ENCODE measurements around the gene R3HCC1L.

Gene R3HCC1L

DNA sequence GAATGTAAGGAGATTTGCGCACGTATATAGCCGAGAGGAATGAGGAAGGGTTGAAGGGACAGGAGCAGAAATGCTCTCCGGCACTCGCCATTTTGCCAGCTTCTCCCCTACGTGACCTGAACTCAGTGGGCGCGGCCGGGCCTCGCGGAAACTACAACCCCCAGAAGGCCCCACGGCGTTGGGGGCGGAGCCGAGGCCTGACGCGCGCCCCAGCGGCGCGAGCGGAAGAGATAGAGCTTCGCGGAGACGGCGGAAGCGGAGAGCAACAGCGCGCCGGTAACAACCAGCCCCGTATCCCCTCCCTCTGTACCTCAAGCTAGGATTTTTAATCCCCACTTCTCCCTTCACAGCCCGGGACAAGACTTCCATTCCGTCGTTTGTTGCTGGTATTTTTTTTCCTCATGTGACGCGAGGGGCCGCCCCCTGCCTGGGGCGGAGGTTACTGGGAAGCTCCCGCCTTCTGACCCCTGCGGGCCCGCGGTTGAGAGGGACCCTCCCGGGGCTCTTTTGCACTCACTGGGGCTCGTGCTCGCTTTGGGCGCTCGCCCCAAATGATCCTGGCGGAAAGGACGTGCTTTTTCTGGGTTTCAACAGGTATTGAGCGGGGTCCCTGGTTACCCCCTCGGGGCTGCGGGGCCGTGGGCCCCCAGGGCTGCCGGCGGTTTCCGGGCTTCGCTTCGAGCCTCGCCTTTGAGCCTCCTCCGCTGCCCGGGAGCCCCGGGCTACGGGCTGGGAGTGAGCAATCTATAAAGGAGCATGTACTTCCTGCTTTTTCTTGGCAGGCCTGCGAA lies at the start of gene R3HCC1L:
Gene R3HCC1L (plus strand): TSS at position 227 of the 791 bp plus-strand sequence. CDS start 73,458 bp downstream, outside the sequence.
- ChIA-PET CTCF (interaction anchor here (0.6 to 1.4 kb wide), 3 partner anchors 35 to 132 kb away, joined by 3 to 4 read pairs (median 4); no protein-coding TSS in a partner anchor), POLR2A (ENCODE audit: low non-redundant PET) (interaction anchor here (0.6 to 0.7 kb wide), 3 partner anchors 10 to 75 kb away, joined by 3 to 4 read pairs (median 3); no protein-coding TSS in a partner anchor)
- DNase-seq (ENCODE audit: low spot score), result peak; percentile 91
- no peak for TF ChIP-seq CTCF (conservative IDR thresholded peaks at IDR 0.05; ENCODE audit: low read depth)
- H3K27ac ChIP-seq, result peak within 1 kb of the TSS; percentile 86

- CTCF ChIA-PET, result no interaction called here
- POLR2A ChIA-PET (ENCODE audit: low non-redundant PET), result no interaction called here
- DNase-seq (ENCODE audit: low spot score), result no peak
Measured at GRCh38 chr10:98085238-98085637, 49.2 kb upstream of the R3HCC1L start.

GRCh38 chr10:98086837-98087708 lies 47.4 kb upstream of the R3HCC1L start:
- POLR2A ChIA-PET (ENCODE audit: low non-redundant PET), result no interaction called here
- no peak for DNase-seq (ENCODE audit: low spot score)
- H3K27ac ChIP-seq, result no peak overlapping the region
- TF ChIP-seq CTCF (conservative IDR thresholded peaks at IDR 0.05; ENCODE audit: low read depth), result no peak
- CTCF ChIA-PET, result interaction anchor here (0.7 kb wide), 1 partner anchor 42 kb away, joined by 4 read pairs; no protein-coding TSS in a partner anchor

More at GRCh38 chr10:98085238-98085637, 49.2 kb upstream of the R3HCC1L start:
- H3K27ac ChIP-seq, result no peak overlapping the region
- TF ChIP-seq CTCF (conservative IDR thresholded peaks at IDR 0.05; ENCODE audit: low read depth), result no peak

DNA sequence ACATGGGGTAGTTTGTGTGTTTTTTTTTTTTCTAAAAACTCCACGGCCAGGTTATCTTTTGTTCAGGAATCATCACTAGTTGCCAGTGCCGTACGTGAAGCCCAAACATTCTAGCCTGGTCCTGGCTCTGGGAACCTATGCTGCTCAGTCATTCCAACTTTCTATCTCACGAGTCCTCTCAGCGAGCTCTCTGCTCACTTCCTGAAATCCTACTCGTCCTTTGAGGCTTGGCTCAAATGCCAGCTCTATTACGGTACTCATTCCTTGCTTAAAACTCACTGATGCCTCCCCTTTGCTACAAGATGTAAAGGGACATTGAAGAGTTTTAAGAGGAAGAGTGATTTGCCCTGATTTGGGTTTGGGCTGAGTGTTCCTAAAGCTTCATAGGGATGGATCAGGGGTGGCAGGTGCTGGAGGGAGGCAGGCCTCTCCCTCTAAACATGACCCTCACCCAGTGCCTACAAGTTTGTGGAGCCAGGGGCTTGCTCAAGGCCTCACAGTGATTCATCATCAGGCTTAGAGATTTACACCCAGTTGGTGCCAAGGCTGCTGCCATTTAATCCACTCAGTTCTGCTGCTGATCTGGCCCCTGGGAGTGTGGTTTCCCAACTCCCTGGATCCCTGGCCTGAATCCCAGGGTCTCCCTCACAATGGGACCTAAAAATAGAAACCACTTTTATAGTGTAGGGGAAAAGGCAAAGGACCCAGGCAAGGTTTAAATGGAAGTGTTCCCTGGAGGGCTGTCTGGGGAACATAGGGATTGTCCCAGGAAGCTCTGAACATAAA lies 46.1 kb upstream of the R3HCC1L start:
- CTCF ChIA-PET, result no interaction called here
- DNase-seq (ENCODE audit: low spot score), result no peak
- POLR2A ChIA-PET (ENCODE audit: low non-redundant PET), result interaction anchor here (0.5 kb wide), 1 partner anchor 1611 kb away, joined by 3 read pairs; no protein-coding TSS in a partner anchor
- TF ChIP-seq CTCF (conservative IDR thresholded peaks at IDR 0.05; ENCODE audit: low read depth), result no peak
- H3K27ac ChIP-seq, result no peak overlapping the region

GRCh38 chr10:98090822-98091221 lies 43.6 kb upstream of the R3HCC1L start:
- ChIA-PET CTCF (no interaction called here), POLR2A (ENCODE audit: low non-redundant PET) (no interaction called here)
- DNase-seq (ENCODE audit: low spot score), result no peak
- TF ChIP-seq CTCF (conservative IDR thresholded peaks at IDR 0.05; ENCODE audit: low read depth), result no peak
- H3K27ac ChIP-seq, result no peak overlapping the region
